ENCODE measurements around the gene CCDC157. TPM values are rescaled to one million over a fixed set of nuclear protein-coding genes. Genes with fewer than 3 reads are reported as not detected.
"Not testable (repeated sequence)": the region's sequence is repeated elsewhere in the genome, so short reads cannot be mapped to it uniquely, and the experiment has no call there.

The CCDC157 gene
- polyA plus RNA-seq, 1 experiment = 1.6 TPM

DNA sequence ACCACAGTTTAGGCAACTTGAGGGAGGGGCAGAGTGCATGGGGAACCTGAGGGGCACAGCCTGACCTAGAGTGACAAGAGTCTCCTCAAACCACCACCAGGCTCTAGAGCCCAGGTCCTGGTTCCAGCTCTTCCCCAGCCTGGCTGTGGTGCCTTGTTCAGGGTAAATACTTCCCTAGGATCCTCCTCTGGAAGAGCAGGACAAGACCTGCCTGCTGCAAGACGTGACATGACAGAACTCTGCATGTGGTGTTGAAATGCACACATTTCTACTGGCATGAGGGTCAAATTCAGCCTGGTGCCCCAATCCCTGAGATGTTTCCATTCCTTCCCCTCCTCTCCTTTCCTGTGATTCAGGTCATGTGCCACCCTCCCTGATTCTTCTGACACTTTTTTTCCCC is 43.4 kb downstream of the CCDC157 start:
- Histone ChIP-seq H3K27me3 (ENCODE audit: control insufficient read depth, insufficient read depth, low read length) (no peaks in the 10 kb centered on the region), H3K4me3 (ENCODE audit: low read depth, low read length) (no peak overlapping the region), H3K36me3 (ENCODE audit: control insufficient read depth, insufficient read depth, low read length) (peaks cover 2% of the 10 kb centered on the region; the same call in 1 of the 2 replicates)
- ChIA-PET CTCF (interaction anchor here (0.6 to 1.5 kb wide), 2 partner anchors 86 to 145 kb away, joined by 3 to 4 read pairs; no protein-coding TSS in a partner anchor), POLR2A (no interaction called here)
- DNase-seq (ENCODE audit: low read depth) = no peak
- TF ChIP-seq, protein P1, sequence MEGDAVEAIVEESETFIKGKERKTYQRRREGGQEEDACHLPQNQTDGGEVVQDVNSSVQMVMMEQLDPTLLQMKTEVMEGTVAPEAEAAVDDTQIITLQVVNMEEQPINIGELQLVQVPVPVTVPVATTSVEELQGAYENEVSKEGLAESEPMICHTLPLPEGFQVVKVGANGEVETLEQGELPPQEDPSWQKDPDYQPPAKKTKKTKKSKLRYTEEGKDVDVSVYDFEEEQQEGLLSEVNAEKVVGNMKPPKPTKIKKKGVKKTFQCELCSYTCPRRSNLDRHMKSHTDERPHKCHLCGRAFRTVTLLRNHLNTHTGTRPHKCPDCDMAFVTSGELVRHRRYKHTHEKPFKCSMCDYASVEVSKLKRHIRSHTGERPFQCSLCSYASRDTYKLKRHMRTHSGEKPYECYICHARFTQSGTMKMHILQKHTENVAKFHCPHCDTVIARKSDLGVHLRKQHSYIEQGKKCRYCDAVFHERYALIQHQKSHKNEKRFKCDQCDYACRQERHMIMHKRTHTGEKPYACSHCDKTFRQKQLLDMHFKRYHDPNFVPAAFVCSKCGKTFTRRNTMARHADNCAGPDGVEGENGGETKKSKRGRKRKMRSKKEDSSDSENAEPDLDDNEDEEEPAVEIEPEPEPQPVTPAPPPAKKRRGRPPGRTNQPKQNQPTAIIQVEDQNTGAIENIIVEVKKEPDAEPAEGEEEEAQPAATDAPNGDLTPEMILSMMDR (IDR thresholded peaks at IDR 0.05; ENCODE audit: insufficient read depth, low read depth, low read length) = no peak

DNA sequence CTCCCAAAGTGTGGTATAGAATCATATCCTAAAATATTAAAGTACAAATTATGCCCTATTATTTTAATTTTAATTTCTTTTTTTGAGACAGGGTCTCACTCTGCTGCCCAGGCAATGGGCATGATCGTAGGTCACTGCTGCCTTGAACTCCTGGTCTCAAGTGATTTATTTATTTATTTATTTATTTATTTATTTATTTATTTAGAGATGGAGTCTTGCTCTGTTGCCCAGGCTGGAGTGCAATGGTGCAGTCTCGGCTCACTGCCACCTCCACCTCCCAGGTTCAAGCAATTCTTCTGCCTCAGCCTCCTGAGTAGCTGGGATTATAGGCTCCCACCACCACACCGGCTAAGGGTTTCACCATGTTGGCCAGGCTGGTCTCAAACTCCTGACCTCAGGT is 44.2 kb downstream of the CCDC157 start:
- H3K27me3 ChIP-seq (ENCODE audit: control insufficient read depth, insufficient read depth, low read length); DNase-seq (ENCODE audit: low read depth); H3K4me3 ChIP-seq (ENCODE audit: low read depth, low read length); POLR2A ChIA-PET; H3K36me3 ChIP-seq (ENCODE audit: control insufficient read depth, insufficient read depth, low read length): not testable (repeated sequence)
- CTCF ChIA-PET = interaction anchor here (1.5 to 1.6 kb wide), 2 partner anchors 19 to 85 kb away, joined by 3 to 4 read pairs; no protein-coding TSS in a partner anchor

DNA sequence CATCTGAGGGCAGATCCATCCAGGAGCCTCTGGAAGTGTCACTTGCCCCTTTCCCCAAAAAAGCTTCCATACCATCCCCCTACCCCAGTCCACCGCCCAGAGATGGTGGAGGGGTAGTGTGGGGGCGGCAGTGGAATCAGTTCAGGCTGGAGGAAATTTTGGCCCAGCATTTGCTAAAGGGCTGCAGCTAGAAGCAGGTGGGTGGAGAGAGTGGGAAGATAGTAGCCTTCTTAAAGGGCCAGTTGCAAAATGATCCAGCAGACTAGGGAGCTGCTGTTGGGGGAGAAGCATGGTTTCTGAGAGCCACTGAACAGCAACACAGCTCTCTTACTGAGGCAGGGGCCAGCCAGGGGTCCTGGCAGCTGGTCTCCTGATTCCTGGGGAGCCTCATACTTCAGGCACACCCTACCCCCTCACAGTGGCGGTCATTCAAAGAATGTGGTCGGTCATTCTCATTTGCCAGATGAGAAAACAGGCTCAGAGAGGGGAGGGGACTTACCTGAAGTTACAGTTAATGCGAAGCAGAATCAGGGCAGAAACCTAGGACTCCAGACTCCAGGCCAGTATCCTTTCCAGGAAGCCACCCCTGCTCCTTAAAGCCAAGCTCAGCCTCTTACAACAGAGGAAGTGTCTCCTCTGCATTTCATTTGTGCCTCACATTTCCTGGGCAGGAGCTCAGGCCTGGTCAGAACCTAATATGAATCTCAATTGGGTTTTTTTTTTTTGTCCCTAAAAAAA is 45.4 kb downstream of the CCDC157 start:
- Histone ChIP-seq H3K36me3 (ENCODE audit: control insufficient read depth, insufficient read depth, low read length) (peaks cover 10% of the 10 kb centered on the region), H3K27me3 (ENCODE audit: control insufficient read depth, insufficient read depth, low read length) (no peaks in the 10 kb centered on the region), H3K4me3 (ENCODE audit: low read depth, low read length) (no peak overlapping the region)
- POLR2A ChIA-PET = interaction anchor here (1.0 kb wide), 1 partner anchor 232 kb away, joined by 7 read pairs; no protein-coding TSS in a partner anchor
- no peak for DNase-seq (ENCODE audit: low read depth)
- TF ChIP-seq, protein P1 (IDR thresholded peaks at IDR 0.05; ENCODE audit: insufficient read depth, low read depth, low read length) = no peak
- CTCF ChIA-PET = interaction anchor here (0.8 to 1.6 kb wide), 7 partner anchors 8 to 294 kb away, joined by 3 to 4 read pairs (median 4); no protein-coding TSS in a partner anchor

DNA sequence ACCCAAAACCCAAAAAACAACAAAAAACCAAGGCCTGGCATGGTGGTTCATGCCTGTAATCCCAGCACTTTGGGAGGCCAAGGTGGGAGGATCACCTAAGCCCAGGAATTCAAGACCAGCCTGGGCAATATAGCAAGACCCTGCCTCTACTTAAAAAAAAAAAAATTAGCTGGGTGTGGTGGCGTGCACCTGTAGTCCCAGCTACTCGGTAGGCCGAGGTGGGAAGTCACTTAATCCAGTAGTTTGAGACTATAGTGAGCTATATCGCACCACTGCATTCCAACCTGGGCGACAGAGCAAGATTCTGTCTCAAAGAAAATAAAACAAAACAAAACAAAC is 45.9 kb downstream of the CCDC157 start:
- ChIA-PET CTCF (interaction anchor here (1.2 to 1.6 kb wide), 6 partner anchors 8 to 295 kb away, joined by 3 to 4 read pairs (median 4); no protein-coding TSS in a partner anchor), POLR2A (interaction anchor here (1.0 kb wide), 1 partner anchor 232 kb away, joined by 7 read pairs; no protein-coding TSS in a partner anchor)
- peaks cover 12% of the 10 kb centered on the region for H3K36me3 ChIP-seq (ENCODE audit: control insufficient read depth, insufficient read depth, low read length)
- not testable (repeated sequence) for H3K4me3 ChIP-seq (ENCODE audit: low read depth, low read length); H3K27me3 ChIP-seq (ENCODE audit: control insufficient read depth, insufficient read depth, low read length); DNase-seq (ENCODE audit: low read depth)

DNA sequence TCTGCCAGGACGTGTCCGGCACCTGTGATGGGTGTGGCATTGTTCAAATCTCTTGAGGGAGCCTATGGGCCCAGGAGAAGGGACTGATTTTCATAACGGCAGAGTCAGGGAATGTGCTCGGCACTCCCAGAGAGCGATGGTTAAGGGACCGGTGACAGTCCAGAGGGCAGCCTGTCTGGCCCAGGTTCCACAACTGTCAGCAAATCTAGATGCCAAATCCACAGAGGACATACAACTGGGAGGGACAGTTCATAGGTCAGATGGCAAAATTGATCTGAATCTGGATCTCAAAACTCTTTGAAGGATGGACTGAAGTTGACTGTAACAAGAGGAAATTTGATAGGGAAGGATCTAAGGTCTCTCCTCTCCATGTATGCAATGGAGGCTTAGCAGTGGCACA is 47.5 kb downstream of the CCDC157 start:
- H3K27me3 ChIP-seq (ENCODE audit: control insufficient read depth, insufficient read depth, low read length) = no peaks in the 10 kb centered on the region
- no peak for DNase-seq (ENCODE audit: low read depth)
- POLR2A ChIA-PET = no interaction called here
- no peak overlapping the region for H3K4me3 ChIP-seq (ENCODE audit: low read depth, low read length)
- TF ChIP-seq, protein P1 (IDR thresholded peaks at IDR 0.05; ENCODE audit: insufficient read depth, low read depth, low read length) = no peak
- H3K36me3 ChIP-seq (ENCODE audit: control insufficient read depth, insufficient read depth, low read length) = peaks cover 12% of the 10 kb centered on the region
- CTCF ChIA-PET = interaction anchor here (2.4 kb wide), 1 partner anchor 14 kb away, joined by 8 read pairs; no protein-coding TSS in a partner anchor

DNA sequence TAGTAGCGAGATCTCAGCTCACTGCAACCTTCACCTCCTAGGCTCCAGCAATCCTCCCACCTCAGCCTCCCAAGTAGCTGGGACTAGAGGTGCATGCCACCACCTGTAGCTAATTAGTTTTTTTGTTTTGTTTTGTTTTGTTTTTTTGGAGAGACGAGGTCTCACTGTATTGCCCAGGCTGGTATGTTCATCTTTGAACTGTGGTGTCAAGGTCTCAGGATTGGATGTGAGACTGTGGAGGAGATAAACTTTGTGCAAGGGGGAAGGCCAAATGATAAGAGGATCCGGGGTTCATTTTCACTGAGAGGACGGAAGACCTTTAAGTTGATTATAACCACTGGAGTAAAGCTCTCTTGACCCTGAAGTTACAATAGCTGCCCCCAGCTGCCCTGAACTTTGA is 48.9 kb downstream of the CCDC157 start:
- CTCF ChIA-PET = interaction anchor here (0.7 to 2.4 kb wide), 9 partner anchors 9 to 142 kb away, joined by 3 to 8 read pairs (median 3); partner anchors contain the start of gene SEC14L2
- TF ChIP-seq, protein P1 (IDR thresholded peaks at IDR 0.05; ENCODE audit: insufficient read depth, low read depth, low read length) = no peak
- Histone ChIP-seq H3K36me3 (ENCODE audit: control insufficient read depth, insufficient read depth, low read length) (peaks cover 16% of the 10 kb centered on the region), H3K27me3 (ENCODE audit: control insufficient read depth, insufficient read depth, low read length) (no peaks in the 10 kb centered on the region), H3K4me3 (ENCODE audit: low read depth, low read length) (no peak overlapping the region)
- no peak for DNase-seq (ENCODE audit: low read depth)
- POLR2A ChIA-PET = no interaction called here

Data from BJ (cell line).